ENCODE measurements around the gene IL17RE.

DNA sequence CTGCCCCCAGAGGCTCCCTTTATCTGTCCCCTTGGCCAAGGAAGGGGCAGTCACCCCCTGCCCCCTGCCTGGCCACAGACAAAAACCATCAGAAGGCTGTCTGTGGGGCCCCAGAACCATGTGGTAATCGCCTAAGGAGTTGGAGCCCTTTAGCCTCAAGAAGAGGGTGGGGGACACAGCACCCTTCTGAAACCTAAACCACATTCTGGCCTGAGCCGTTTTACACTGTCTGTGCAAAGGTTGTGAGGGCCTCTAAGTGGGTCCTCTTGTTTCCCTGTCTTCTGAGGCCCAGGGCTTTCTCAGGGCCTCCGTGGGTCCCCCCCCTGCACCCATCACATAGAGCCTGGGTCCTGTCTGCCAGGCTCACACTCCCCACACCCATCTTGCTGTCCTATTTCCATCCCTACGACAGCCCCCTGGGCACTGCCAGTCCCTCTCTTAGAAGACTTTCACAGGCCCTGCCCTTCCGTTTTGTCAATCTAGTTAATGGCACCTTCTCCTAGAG, 41.0 kb upstream of the IL17RE start:
- TF ChIP-seq CTCF (IDR thresholded peaks at IDR 0.05; ENCODE audit: insufficient read depth, low read length) (no peak), POLR2AphosphoS5 (IDR thresholded peaks at IDR 0.05; ENCODE audit: low read depth) (no peak), REST (IDR thresholded peaks at IDR 0.05; ENCODE audit: insufficient replicate concordance, low read depth) (no peak)

Measured in HL-60 (cell line).